NCI-H1092 (cell line): ENCODE measurements around the gene SUMF1.
"Not testable (repeated sequence)": the region's sequence is repeated elsewhere in the genome, so short reads cannot be mapped to it uniquely, and the experiment has no call there.

Experiments used
- DNase-seq: peaks from one replicate; lab custom pipeline; 2025; lab: John Stamatoyannopoulos, UW

The SUMF1 gene

GRCh38 chr3:4460334-4460733 is 6.7 kb downstream of the SUMF1 start:
- no peak for DNase-seq

GRCh38 chr3:4458961-4459360 is 8.1 kb downstream of the SUMF1 start:
- no peak for DNase-seq

GRCh38 chr3:4456780-4457179 is 10.3 kb downstream of the SUMF1 start:
- not testable (repeated sequence) for DNase-seq

GRCh38 chr3:4454142-4454541 is 12.9 kb downstream of the SUMF1 start:
- DNase-seq: no peak

GRCh38 chr3:4449043-4449805 is 17.8 kb downstream of the SUMF1 start:
- no peak for DNase-seq

GRCh38 chr3:4448187-4448586 is 18.9 kb downstream of the SUMF1 start:
- DNase-seq: no peak

GRCh38 chr3:4447295-4447999 is 19.6 kb downstream of the SUMF1 start:
- no peak for DNase-seq

- no peak for DNase-seq
Measured at GRCh38 chr3:4440951-4441350, 26.1 kb downstream of the SUMF1 start.

GRCh38 chr3:4438296-4438695 is 28.8 kb downstream of the SUMF1 start:
- no peak for DNase-seq

GRCh38 chr3:4432259-4432658 is 34.8 kb downstream of the SUMF1 start:
- no peak for DNase-seq

- DNase-seq: no peak
Measured at GRCh38 chr3:4429648-4430350, 37.3 kb downstream of the SUMF1 start.

- DNase-seq: no peak
Measured at GRCh38 chr3:4426782-4427344, 40.2 kb downstream of the SUMF1 start.

GRCh38 chr3:4426261-4426781 is 40.7 kb downstream of the SUMF1 start:
- no peak for DNase-seq

- DNase-seq: no peak
Measured at GRCh38 chr3:4425707-4426106, 41.4 kb downstream of the SUMF1 start.

GRCh38 chr3:4425055-4425454 is 42.0 kb downstream of the SUMF1 start:
- DNase-seq: no peak

GRCh38 chr3:4421121-4421520 is 45.9 kb downstream of the SUMF1 start:
- no peak for DNase-seq

- no peak for DNase-seq
Measured at GRCh38 chr3:4419920-4420319, 47.1 kb downstream of the SUMF1 start.

- DNase-seq: no peak
Measured at GRCh38 chr3:4419386-4419785, 47.7 kb downstream of the SUMF1 start.

GRCh38 chr3:4418156-4418555 is 48.9 kb downstream of the SUMF1 start:
- no peak for DNase-seq

GRCh38 chr3:4417449-4417848 is 49.6 kb downstream of the SUMF1 start:
- DNase-seq: no peak

GRCh38 chr3:4416961-4417360 is 50.1 kb downstream of the SUMF1 start:
- no peak for DNase-seq

GRCh38 chr3:4416427-4416945 is 50.6 kb downstream of the SUMF1 start:
- no peak for DNase-seq
